ENCODE data around the gene TEX261.
"Not testable (repeated sequence)": the region's sequence is repeated elsewhere in the genome, so short reads cannot be mapped to it uniquely, and the experiment has no call there.

Gene TEX261

DNA sequence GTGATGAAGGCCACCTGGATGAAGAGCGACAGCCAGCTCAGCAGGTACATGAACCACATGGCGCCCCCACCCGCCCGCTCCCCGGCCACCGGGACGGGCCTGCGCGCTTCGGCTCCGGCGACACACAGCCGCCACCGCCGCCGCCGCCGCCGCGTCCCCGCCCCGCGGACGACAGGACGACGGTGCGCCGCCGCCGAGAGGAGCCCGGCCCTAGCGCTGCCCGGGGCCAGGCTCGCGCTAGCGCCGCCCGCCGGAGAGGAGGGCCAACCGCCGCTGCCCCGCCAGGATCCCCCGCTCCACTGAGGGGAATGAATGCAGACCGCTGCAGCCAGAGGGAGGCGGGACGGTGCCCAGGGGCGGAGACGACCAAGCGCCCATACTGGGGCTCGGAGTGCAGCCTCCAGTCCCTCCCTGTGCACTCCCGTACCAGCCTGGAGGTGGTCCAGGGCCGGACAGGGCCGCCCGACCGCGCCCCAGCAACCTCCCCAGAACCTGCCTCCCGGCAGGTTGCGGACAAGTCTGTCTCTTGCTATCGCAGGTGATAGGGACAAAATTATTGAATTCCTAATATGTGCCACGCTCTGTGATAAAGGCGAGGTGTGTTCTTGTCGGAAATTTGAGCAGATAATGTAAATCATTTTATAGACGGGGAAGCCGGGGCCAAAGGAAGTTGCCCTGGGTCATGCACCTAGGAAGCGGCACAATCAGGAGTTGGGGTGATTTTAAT lies at the start of gene TEX261:
Gene TEX261, minus strand, starts transcription at position 175 of the 727 bp plus-strand sequence. Its CDS starts 116 bp downstream, at position 59.
- no peak for DNase-seq (ENCODE audit: low read depth)

DNA sequence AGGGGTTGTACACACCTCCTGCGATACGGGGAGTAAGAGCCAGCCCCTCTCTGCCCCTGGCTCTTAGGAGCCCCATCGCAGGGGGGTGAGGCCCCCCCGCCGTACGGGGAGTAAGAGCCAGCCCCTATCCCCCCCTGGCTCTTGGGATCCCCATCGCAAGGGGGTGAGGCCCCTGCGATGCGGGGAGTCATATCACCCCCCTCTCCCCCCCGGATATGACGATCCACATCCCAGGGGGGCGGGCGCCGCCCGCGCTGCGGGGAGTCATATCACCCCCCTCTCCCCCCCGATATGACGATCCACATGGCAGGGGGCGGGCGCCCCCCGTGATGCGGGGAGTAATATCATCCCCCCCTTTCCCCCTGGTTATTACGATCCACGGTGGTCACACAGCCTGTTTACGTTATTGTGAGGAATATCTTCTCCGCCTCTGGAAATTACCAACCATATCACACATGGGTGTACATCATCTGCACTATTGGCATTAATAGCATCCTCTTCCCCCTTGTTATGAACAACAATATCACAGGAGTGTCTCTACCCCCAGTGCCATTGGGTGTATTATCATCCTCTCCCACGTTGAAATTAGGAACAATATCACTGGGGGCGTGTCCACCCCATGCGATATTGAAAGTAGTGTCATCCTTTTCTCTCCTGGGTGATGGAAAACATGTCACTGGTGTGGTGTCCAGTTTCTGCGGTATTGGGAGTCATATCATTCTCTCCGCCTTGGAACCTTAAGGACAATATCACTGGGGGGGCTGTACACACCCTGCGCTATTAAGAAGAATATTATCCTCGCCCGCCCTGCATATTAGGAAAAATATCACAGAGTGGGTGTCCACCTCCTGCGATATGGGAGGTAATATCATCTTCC lies 49.1 kb upstream of the TEX261 start:
- no peak for DNase-seq (ENCODE audit: low read depth)

DNA sequence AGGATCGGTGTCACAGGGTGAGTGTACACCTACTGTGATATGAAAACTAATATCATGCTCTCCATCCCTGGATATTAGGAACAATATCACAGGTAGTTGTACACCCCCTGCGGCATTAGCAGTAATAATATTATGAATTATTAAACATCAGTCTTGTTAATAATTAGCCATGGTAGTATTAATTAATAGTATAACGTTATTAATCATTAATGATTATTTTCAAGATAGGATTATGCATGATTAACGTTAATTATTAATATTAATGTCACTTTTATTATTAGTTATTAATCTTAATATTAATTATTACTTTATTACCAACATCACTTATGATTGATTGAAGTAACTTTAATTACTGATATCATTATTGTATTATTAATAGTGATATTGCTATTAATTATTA lies 47.6 kb upstream of the TEX261 start:
- DNase-seq (ENCODE audit: low read depth) = no peak

DNA sequence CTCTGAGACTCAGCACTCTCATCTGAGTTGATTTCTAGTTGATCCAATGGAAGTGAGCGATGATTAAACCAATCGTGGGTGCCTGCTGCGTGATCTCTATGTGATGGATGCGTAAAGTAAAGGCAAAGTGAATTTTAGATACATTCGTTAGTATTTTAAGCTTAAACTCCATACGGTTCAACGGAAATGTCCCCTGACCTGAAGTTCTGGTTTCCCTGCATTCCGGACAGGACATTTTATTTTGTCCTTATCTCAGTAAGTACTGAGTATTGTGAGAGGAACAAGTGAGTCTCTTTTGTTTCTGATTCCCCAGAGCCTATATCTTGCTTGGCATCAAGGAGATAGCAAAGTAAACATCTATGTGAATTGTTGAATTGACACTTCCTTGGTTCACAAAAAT lies 41.6 kb upstream of the TEX261 start:
- not testable (repeated sequence) for DNase-seq (ENCODE audit: low read depth)

DNA sequence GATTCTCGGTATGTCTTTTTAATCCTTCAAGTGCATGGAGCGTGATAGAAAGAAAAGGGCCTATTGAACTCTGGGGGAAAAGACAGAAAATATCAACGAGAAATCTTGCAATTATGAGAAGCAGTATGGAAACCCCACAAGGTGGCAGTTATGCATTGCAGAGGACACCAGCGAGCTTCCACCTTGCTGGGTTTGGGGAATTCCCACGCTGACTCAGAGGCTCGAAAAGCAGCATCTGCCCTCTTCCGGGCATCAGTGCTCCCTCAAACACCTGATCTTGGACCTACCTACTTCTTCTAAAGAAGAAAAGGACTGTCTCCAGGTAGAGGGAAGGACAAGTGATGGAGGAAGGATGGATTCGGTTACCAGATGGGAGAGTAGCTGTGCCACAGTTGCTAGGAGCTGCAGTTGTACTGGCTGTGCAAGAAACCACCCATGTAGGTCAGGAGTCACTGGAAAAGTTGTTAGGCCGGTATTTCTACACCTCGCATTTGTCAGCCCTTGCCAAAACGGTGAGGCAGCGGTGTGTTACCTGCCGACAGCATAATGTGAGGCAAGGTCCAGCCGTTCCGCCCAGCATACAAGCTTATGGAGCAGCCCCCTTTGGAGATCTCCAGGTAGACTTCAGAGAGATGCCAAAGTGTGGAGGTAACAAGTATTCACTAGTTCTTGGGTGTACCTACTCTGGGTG lies 29.0 kb upstream of the TEX261 start:
- not testable (repeated sequence) for DNase-seq (ENCODE audit: low read depth)

DNA sequence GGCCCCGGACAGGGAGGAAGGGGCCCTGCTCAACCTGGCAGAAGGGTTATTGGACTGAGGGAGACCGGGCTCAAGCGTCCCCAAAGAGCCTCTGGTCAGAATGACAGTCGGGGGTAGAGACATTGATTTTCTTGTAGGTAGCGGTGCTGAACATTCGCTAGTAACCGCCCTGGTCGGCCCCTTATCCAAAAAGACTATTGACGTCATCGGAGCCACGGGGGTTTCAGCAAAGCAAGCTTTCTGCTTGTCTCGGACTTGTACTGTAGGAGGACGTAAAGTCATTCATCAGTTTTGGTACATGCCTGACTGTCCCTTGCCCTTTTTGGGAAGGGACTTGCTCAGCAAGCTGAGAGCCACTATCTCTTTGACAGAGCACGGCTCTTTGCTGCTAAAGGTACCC lies 26.7 kb upstream of the TEX261 start:
- not testable (repeated sequence) for DNase-seq (ENCODE audit: low read depth)

DNA sequence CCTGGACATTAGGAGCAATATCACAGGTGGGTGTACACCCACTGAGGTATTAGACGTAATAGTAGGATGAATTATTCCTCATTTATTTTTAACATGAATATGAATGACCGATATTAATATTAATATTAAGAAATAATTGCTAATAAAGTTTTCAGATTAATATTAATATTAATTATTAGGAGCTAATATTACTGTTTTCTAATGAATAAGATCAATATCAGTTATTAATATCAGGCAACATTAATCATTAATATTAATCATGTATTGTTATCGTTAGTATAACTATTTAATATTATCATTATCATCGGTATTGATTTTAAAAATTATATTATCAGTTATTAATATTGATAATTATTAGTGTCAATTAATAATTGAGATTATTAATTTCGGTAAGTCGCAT lies 25.3 kb upstream of the TEX261 start:
- DNase-seq (ENCODE audit: low read depth) = not testable (repeated sequence)

DNA sequence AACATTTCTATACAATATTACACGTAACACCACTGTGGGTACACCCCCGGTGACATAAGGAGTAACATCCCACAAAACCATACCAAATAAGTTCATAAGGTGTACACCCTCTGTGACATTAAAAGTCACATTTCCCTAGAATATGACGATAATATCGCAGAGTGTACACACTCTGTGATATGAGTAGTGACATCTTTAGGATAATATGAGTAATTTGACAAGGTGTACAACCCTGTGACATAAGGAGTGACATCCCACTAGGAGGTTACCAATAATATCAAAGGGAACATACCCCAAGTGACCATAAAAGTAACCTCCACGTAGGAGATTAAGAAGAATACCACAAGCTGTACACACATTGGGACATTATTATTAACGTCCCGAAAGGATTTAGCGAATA lies 24.0 kb upstream of the TEX261 start:
- DNase-seq (ENCODE audit: low read depth) = no peak

DNA sequence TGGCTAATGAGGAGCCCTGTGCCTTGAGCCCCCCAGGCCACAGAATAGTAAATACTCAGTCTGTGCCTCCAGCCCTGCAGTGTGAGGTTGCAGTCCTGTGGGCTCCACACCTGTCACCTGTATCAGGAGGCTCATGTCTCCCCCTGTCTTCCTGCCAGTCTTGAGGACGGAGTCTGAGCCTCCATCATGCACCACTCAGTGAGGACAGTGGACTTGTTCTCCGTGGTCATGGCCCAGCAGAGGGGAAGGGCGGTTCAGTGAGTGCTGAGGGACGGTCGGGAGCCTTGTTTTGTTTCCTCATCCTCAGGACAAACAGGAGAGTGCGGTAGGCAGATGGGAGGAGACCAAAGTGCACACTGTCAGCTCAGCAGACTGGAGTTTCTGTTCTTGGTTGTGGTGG lies 17.1 kb upstream of the TEX261 start:
- not testable (repeated sequence) for DNase-seq (ENCODE audit: low read depth)

DNA sequence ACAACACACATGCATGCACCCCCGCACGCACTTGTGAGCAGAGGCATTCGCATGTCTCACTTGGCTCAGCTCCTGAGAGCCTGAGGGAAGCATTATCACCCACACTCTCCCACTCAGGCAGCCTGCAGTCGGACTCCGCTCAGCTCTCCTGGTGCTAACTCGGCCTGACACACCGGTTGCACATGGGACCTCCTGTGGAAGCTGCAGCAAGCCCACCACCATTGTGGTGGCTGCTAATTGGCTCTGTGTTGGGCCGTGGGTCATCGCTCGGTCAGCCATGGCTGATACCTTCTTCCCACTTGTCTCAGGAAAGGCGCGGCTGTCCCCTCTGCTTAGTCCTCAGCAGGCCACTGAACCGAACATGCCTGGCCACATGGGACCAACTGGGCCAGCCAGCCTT lies 13.7 kb upstream of the TEX261 start:
- no peak for DNase-seq (ENCODE audit: low read depth)

DNA sequence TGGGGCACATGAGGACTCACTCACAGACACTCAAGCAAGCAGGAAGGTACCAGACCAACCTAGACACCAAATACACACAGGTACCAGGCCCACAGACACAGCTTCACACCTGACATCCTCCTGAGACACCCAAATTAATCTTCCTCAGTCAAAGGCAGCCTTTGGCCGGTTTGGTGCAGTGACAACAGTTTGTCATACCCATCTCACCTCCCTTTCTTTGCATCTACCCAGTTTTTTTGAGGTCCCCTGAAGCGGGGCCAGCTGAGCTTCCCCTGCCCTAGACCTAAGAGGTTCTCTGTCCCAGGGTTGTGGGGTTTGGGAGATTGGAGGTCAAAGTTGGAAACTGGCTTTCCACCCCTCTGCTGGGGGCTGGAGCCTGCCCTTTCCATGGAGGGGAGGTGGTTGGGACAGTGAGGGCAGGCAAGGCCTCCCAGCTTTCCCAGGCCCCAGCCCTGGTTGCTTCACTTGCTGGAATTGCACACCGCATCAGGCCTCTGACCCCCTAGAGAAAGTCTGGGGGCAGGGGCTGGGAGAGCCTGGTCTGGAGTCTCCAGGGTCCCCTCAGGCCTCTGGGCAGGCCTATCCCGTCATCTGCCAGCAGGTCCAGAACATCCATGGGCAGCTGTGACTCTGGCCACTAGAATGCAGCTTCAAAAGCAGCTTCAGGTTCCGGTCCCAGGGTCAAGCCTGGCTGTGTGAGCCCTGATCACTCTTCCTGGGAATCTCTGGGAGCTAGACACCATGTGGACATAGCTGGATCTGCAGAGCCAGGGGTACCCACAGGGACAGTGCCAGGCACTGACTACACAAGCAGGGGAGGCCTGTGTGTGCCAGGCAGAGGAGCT lies 12.5 kb upstream of the TEX261 start:
- DNase-seq (ENCODE audit: low read depth) = no peak

DNA sequence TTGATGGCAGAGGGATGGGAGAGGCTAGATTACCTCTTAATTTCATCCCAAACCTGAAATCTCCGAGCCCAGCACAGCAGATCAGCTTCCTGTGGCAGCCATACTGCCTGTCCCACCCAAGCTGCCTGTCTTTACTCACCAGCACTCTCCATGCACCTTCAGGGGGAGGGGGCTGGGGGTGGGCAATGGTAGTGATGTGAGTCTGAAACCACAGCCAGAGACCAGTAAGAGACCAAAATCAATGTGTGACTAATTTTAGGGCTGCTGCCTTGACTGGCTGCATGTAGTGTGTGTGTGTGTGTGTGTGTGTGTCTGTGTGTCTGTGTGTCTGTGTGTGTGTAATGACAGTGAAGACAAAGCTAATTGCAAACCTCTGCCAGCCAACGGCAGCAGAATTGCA lies 11.7 kb upstream of the TEX261 start:
- no peak for DNase-seq (ENCODE audit: low read depth)

DNA sequence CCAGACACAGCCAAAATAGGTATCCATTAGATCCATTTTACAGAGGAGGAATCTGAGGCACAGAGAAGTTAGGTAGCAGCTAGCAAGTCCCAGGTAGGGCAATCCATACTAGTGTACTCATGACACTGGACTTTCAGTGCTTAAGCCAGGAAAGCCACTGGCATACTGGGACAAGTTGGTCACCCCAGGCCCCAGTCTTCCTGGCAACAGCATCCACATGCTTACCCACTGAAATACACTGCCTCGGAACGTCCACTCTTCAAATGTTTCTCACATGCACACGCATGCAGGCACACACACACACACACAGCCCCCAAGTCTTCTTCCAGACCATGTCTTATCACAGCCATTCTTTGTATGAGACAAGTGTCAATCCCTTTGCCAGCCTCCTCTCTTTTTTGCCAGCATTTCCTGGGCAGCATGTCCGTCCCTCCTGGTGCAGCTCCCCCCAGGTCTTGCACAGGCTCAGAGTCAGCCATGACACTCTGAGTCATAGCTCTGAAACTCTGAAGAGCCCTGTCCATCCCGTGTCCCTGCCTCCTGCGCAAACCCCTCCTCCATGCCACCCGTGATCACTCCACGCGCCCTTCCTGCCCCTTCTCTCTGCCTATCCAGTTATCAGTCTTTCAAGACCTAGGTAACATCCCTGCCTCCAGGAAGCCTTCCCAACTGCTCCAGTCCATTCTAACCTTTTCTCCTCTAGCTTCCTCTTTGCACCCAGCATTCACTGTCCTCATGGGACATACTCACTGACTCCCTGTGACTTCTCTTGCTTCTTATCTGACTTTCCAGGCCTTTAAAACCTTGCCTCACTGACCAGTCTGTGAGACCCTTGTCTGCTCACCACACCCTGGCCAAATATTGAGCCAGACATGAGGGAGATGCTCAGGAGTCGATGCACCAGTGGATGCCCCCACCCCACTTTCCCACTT lies 10.9 kb upstream of the TEX261 start:
- no peak for DNase-seq (ENCODE audit: low read depth)

DNA sequence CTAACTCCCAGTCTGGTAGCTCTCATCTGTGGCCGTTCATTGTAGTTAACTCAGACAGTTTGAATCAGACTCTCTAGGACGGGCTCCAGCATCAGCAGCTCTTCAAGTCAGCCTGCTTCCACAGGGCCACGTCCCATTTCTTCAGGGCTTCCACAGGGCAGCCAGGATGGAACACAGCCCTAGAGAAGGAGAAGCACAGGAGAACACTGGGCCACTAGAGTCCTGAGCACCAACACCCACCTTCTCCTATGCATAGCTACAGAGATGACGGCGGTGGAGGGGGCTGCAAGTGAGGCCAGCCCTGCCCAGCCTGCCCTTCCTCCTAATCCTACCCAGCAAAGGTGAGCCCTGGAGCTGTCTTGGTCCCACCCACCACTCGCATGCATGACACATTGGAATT lies 10.2 kb upstream of the TEX261 start:
- no peak for DNase-seq (ENCODE audit: low read depth)

DNA sequence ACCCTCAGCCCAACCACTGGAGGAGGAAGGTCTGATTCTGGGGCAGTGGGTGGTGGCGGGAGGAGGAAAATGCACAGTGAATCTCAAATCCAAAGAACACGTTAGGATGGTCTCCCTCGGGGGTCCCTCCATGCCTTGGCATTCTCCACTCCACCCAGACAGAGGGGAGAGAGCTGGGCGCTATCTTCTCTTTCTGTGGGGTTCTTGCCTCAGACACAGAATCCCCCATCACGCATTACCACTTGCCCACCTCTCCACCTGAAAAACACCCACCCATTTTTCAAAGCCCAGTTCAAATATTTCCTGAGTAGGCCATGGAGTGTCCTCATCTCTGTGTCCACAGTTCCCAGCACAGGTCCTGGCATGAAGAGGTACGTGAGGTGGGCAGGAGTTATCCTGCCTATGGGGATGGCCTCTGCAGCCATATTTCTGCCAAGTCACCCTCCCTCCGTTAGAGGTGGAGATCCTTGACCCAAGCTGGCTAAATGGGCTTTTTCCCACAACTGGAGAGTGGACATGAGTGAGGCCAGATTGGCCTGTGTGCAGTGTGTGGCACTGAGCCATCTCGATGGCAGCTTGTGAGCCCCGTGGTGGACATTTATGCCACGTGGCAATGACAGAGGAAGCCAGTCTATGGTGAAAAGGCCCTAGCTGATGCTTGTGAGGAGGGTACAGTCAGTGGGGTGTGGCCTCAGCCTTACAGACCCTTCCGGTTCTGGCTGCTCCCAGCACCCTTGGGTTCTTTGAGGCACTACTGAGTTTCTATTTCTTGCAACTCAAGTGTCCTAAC lies 9.5 kb upstream of the TEX261 start:
- DNase-seq (ENCODE audit: low read depth) = no peak

DNA sequence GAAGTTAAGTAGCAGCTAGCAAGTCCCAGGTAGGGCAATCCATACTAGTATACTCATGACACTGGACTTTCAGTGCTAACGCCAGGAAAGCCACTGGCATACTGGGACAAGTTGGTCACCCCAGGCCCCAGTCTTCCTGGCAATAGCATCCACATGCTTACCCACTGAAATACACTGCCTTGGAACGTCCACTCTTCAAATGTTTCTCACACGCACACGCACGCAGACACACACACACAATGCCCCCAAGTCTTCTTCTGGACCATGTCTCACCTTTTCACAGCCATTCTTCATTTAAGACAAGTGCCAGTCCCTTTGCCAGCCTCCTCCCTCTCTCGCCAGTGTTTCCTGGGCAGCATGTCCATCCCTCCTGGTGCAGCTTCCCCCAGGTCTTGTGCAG lies 8.7 kb upstream of the TEX261 start:
- DNase-seq (ENCODE audit: low read depth) = no peak

DNA sequence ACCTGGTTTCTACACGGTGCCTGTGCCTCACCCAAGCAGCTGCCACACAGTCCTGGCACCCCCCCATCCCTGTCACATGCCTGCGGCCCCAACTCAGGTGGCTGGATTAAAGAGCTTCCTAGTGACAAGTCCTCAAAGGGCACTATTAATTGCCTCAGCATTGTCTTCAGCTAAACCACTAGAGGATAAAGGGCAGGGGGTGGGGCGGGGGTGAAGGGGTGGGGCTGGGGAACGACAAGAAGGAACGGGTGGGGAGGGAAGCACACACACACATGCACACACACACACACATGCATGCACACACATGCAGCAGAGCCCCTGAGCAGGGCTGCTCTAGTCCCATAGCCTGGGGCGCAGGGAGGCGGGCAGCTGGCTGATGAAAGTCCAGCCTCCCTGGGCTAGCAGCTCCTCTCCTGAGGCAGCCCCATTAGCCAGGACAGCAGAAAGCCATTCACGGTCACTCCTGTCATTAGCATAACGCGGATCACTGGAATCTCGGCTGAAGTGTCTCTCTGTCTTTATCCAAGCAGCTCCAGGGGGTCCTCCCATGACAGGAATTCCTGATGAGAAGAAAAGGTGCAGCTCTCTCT lies 7.4 kb upstream of the TEX261 start:
- no peak for DNase-seq (ENCODE audit: low read depth)

DNA sequence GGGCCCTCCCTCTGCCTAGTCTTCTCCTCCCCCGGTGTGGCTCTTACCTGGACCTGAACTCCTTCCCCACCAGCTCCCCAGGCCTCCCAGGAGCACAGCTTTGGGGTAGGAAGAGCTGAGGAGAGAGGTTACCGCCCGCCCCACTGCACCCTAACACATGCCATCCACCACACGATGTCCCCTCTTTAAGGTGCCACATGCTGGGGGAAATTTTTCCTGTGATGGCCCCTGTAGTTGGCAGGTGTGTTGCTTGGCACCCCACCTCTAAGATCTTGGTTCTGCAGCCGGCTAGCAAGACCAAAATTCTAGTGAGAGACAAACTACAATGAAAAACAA lies 6.9 kb upstream of the TEX261 start:
- DNase-seq (ENCODE audit: low read depth) = no peak

DNA sequence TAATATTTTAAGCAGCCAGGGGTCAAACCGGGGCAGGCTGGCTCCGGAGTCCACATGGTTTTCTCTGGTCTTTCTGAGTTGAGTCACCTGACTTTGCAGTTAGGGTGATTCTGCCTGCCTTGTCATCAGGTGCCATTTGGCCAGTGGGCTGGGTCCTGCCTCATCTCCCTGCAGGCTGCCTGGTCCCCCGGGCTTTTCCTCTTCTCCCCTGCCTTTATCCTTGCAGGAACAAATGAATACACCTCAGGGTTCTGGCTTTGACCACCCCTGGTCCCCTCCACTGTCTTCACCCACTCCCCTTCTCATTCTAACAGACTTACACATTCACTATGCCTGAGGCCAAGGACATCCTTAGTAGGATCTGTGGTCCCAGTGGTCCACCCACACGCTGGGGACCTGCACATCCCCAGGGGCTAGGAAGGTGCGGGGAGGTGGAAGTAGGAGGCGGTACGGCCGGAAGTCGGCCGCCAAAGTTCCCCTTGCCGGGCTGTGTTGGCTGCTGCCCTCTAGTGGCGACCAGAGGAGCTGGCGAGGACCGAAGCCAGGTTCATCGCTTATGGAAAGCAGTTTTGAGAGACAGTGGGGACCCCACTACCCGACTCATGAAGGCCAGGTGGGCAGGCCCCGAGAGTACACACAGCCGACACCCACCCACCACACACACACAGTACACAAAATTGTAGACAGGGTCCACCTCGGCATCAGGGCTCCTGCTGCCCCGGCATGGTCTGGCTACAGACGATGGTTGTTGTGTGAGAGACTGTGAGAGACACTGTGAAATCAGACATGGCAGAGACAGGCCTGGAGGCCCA lies 6.3 kb upstream of the TEX261 start:
- no peak for DNase-seq (ENCODE audit: low read depth)
